Jurkat, Clone E6-1 (cell line): ENCODE results near the gene SPEM1.

Source experiments
- DNase-seq: peaks from one replicate; pipeline ENCODE4 v3.0.0-alpha.2; 2011; ENCODE audit warnings: low read depth, low spot score
- H3K4me3 ChIP-seq: 2 replicates; pipeline ENCODE4 v1.5.1; 2011; ENCODE audit warnings: mild to moderate bottlenecking, low read length, control low read depth, moderate library complexity

SPEM1 gene

DNA sequence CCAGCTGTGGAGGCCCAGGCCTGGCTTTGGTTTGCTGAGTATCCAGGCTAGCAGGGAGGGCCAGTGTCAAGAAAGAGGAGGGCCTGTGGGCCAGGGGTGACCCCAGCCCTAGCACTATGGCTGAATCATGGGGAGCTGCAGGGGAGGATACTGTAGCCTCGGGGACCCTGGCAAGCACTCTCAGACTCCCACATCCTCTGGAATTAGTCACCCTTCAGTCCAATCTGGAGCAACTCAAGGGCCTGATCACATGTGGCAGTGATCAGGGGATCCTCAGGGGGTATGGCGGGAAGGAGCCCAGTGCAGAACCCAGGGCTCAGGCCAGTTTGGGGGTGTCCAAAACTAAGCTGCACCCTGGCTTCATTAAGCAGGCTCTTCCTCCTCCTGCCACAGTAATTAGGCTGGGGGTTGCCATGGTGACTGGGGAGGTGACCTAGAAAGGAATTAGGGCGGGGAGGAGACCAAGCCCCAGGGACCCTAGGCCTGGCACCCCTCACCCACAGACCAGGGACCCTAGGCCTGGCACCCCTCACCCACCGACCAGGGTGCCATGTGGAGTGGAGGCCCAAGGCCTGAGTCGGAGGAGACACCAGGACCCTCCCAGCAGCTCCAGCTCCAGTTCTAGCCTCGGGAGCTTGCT is 6.7 kb upstream of the SPEM1 start:
- no peak overlapping the region for H3K4me3 ChIP-seq
- DNase-seq: no peak

- no peak overlapping the region for H3K4me3 ChIP-seq
- no peak for DNase-seq
Observed at GRCh38 chr17:7414837-7415236, 5.3 kb upstream of the SPEM1 start.

GRCh38 chr17:7415784-7416183 is 4.3 kb upstream of the SPEM1 start:
- H3K4me3 ChIP-seq: no peak overlapping the region
- no peak for DNase-seq

GRCh38 chr17:7416323-7416722 is 3.8 kb upstream of the SPEM1 start:
- DNase-seq: no peak
- no peak overlapping the region for H3K4me3 ChIP-seq

- no peak for DNase-seq
- H3K4me3 ChIP-seq: no peak overlapping the region
Observed at GRCh38 chr17:7417056-7417655, 3.0 kb upstream of the SPEM1 start.

DNA sequence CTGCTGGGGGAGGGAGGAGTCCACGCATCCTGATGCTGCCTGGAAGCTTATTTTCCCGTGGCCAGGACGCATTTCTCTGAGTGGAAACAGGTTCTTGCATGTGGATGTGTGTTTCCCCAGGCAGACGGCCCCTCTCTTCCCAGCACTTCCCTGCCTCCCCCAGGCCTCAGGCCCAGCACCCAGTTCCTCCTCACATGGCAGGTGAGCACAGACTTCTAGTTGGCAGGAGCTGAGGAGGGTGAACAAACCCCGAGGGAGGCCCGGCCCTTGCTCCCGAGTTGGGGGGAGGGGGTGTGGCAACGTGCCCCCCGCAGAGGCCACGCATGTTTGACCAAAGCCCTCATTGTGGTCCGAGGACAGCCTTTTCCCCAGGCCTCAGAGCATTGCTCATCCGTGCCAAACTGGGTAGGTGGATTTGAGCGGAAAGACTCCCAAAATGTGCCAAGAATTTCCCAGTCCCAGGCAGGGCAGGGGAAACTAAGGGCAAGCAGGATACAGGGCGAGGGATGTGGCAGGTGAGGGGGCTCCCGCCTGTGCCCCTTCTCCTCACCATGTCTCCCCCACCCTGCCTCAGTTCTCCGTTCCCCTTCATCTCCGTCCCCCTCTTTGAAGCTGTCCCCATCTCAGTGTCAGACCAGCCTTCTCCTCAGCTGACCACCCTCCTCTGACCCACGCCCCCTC is 1.5 kb upstream of the SPEM1 start:
- H3K4me3 ChIP-seq: no peak overlapping the region
- no peak for DNase-seq

GRCh38 chr17:7421186-7421585 is 1.1 kb downstream of the SPEM1 start:
- no peak for DNase-seq
- no peak overlapping the region for H3K4me3 ChIP-seq

DNA sequence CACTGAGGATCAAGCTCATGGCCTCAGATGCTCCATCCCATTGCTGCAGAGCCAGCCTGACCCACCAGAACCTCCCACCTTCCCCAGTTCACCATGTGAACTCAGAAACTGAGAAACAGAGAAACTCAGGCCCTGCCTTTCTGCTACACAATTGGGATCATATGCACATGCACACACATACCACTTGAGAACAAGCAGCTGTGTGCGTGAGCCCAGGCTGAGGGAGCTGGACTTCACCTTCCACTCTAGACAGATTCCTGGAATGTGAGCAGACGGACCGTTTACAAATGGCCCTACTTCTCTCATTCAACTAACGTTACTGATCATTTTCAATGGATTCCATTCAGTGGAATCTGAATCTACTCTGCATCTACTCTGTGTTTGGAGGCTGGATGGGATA is 3.6 kb downstream of the SPEM1 start:
- no peak for DNase-seq

GRCh38 chr17:7425316-7425715 is 5.2 kb downstream of the SPEM1 start, which contains the start of gene SPEM2:
TSS of gene SPEM2 (plus strand) at chr17:7425616. CDS start at chr17:7425689, 73 bp downstream.
- H3K4me3 ChIP-seq: no peak within 1 kb of the TSS
- DNase-seq: no peak

More for the DNA sequence above, 3.6 kb downstream of the SPEM1 start:
- no peak overlapping the region for H3K4me3 ChIP-seq

- no peak overlapping the region for H3K4me3 ChIP-seq
- no peak for DNase-seq
Observed at GRCh38 chr17:7425756-7426155, 5.6 kb downstream of the SPEM1 start.

- no peak overlapping the region for H3K4me3 ChIP-seq
- no peak for DNase-seq
Observed at GRCh38 chr17:7426203-7426863, 6.2 kb downstream of the SPEM1 start.

DNA sequence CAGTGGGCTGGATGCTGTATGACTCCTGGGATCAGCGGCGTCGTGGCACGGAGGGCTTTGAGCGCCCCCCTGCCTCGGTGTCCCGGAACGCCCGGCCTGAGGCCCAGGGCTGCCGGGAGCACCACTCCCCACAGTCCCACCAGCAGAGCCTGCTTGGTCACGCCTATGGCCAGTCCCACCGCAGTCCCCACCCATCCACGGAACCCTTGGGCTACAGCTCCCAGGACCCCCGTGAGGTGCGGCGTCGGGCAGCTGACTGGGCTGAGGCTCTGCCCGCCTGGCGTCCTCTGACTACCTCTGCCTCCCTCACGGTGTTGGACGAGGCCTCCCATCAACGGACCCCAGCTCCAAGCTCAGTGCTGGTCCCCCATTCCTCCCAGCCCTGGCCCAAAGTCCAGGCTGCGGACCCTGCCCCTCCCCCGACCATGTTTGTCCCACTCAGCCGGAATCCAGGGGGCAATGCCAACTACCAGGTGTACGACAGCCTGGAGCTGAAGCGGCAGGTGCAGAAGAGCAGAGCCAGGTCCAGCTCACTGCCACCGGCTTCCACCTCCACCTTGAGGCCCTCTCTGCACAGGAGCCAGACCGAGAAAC is 6.9 kb downstream of the SPEM1 start:
- H3K4me3 ChIP-seq: no peak overlapping the region
- DNase-seq: no peak

DNA sequence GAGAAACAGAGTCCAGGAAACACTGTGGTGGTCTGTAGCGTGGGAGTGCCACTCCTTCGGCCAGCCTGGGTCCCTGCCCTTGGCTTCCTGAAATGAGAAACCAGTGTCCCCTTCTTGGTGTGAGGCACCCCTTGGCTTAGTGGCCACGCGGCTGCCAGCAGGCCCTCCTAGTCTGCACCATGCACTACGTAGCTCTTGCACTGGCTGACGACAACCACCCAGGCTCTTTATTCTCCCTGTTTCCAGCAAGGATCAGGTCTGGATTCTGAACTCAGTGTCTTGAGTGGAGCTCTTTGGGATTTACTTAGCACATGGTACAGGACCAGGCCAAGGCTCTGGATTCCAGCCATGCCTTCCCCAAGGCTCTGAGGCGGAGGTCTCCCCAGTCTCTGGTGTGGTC is 7.4 kb downstream of the SPEM1 start:
- H3K4me3 ChIP-seq: no peak overlapping the region
- no peak for DNase-seq

- DNase-seq: no peak
- H3K4me3 ChIP-seq: no peak within 1 kb of the TSS
Observed at GRCh38 chr17:7428557-7428956, 8.4 kb downstream of the SPEM1 start, which contains the start of gene SPEM3. TSS of gene SPEM3 (plus strand) at chr17:7428857. CDS start at chr17:7428903, 46 bp downstream.

GRCh38 chr17:7429722-7430121 is 9.6 kb downstream of the SPEM1 start:
- DNase-seq: no peak
- no peak overlapping the region for H3K4me3 ChIP-seq

DNA sequence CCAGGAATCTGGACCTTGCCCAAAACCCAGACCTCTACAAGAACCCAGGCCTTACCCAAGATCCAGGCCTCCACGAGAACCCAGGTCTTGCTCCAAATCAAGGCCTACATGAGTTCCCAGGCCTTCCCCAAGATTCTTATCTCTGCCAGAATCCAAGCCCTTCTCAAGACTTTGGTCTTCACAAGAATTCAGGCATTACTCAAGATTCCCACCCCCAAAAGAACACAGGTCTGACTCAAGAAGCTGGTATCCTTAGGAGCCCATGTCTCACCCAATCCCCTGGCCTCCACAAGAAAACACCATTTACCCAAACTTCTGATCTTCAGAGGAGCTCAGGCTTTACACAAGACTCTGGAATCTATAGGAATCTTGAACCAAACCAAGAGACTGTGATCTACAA is 11.1 kb downstream of the SPEM1 start:
- no peak for DNase-seq
- H3K4me3 ChIP-seq: no peak overlapping the region

- no peak overlapping the region for H3K4me3 ChIP-seq
- DNase-seq: no peak
Observed at GRCh38 chr17:7432296-7432695, 12.2 kb downstream of the SPEM1 start.

- H3K4me3 ChIP-seq: peak overlapping the region; percentile 83
- DNase-seq: peak; percentile 41
Observed at GRCh38 chr17:7435676-7436555, 15.8 kb downstream of the SPEM1 start.
